K562 (cell line): ENCODE data around the gene TLR8. TPM values are rescaled to one million over a fixed set of nuclear protein-coding genes. Genes with fewer than 3 reads are reported as not detected.

ENCODE experiments used
- ARID3B ChIP-seq: fragments of 250-450 bp; sonication (Bioruptor Pico); IDR thresholded peaks from 2 replicates; pipeline ENCODE4 v1.4.0; 2020; ENCODE audit warnings: borderline replicate concordance
- ATF1 ChIP-seq, 2 experiments: fragments of 450-650 bp in 1 of 2; IDR thresholded peaks; 2 replicates each; pipeline ENCODE4 v1.6.1; 2016; ENCODE audit warnings: missing compliant biosample characterization in 1 of 2, missing genetic modification characterization in 1 of 2
- COPS2 ChIP-seq: fragments of 450-650 bp; conservative IDR thresholded peaks from 2 replicates; pipeline ENCODE4 v1.6.1; 2016; ENCODE audit warnings: mild to moderate bottlenecking, moderate library complexity
- ETV1 ChIP-seq: fragments of 450-650 bp; conservative IDR thresholded peaks from 2 replicates; pipeline ENCODE4 v1.6.1; 2016; ENCODE audit warnings: missing genetic modification characterization, control low read depth, low read depth, missing compliant biosample characterization
- GABPA ChIP-seq: fragments of 200-800 bp; sonication (Bioruptor generic); conservative IDR thresholded peaks from 2 replicates; pipeline ENCODE4 v1.6.1; 2016; ENCODE audit warnings: low read depth, missing genetic modification characterization, missing compliant biosample characterization
- KAT7 ChIP-seq: sonication (generic); formaldehyde crosslinking; IDR thresholded peaks from 2 replicates; pipeline ENCODE4 v1.8.0; 2022; ENCODE audit warnings: missing genetic modification reagents, mild to moderate bottlenecking, borderline replicate concordance
- KLF1 ChIP-seq: fragments of 450-650 bp; IDR thresholded peaks from 2 replicates; pipeline ENCODE4 v1.6.1; 2016; ENCODE audit warnings: missing genetic modification characterization, missing compliant biosample characterization
- MYC ChIP-seq, 2 experiments: fragments of 250-450 bp in 1 of 2; sonication (Bioruptor Pico) in 1 of 2; IDR thresholded peaks; 2 replicates each; pipeline versions ENCODE4 v1.5.1 to v1.6.1; 2012 to 2021; ENCODE audit warnings: low read depth in 2 of 2, borderline replicate concordance in 1 of 2, improper control_type of control experiment in 1 of 2, low read length in 1 of 2, mild to moderate bottlenecking in 1 of 2, moderate library complexity in 1 of 2
- PBX2 ChIP-seq, 2 experiments: IDR thresholded peaks in 1 of 2; conservative IDR thresholded peaks in 1 of 2; 2 replicates each; pipeline ENCODE4 v1.6.1; 2016; ENCODE audit warnings: low read depth in 2 of 2, mild to moderate bottlenecking in 1 of 2, missing compliant biosample characterization in 1 of 2, missing genetic modification characterization in 1 of 2, moderate library complexity in 1 of 2
- PHB ChIP-seq: fragments of 250-450 bp; sonication (Bioruptor Pico); IDR thresholded peaks from 2 replicates; pipeline ENCODE4 v1.5.0; 2021
- TAF1 ChIP-seq: IDR thresholded peaks from 2 replicates; pipeline ENCODE4 v1.6.1; 2011; ENCODE audit warnings: mild to moderate bottlenecking, low read length, moderate library complexity; ENCODE audit not compliant: insufficient read depth, control insufficient read depth, severe bottlenecking; ENCODE audit errors: extremely low read depth
- TBP ChIP-seq: optimal IDR thresholded peaks from 2 replicates; pipeline ENCODE3; 2011; ENCODE audit warnings: low read depth, low read length, improper control_type of control experiment
- ZBTB12 ChIP-seq: fragments of 250-450 bp; sonication (Bioruptor Pico); IDR thresholded peaks from 2 replicates; pipeline ENCODE4 v1.4.0; 2020
- ZNF133 ChIP-seq: fragments of 250-450 bp; sonication (Bioruptor Pico); IDR thresholded peaks from 2 replicates; pipeline ENCODE4 v1.4.0; 2020; ENCODE audit warnings: mild to moderate bottlenecking
- ZNF518B ChIP-seq: fragments of 250-450 bp; sonication (Bioruptor Pico); IDR thresholded peaks from 2 replicates; pipeline ENCODE4 v1.5.0; 2021; ENCODE audit warnings: mild to moderate bottlenecking, moderate library complexity
- ZNF561 ChIP-seq: fragments of 450-650 bp; formaldehyde crosslinking; conservative IDR thresholded peaks from 2 replicates; pipeline ENCODE4 v1.4.0; 2020; ENCODE audit warnings: mild to moderate bottlenecking, moderate library complexity
- polyA plus RNA-seq, 8 experiments: library from polyadenylated mRNA; depleted of rRNA in 4 of 8; stranded (reverse) in 5 of 8; unstranded in 3 of 8; fragments of >200 nt; fragmentation: Nextera tagmentation in 2 of 8; fragmentation: Illumina TruSeq in 1 of 8; extraction: Ambion mirVana in 2 of 8; extraction: Trizol in 1 of 8; gene quantifications; 2 replicates each; pipeline versions ENCODE4 v1.2.1 to v1.2.3, GENCODE V29; 2011 to 2014; ENCODE audit warnings: inconsistent platforms in 1 of 8, missing spikeins in 1 of 8
- total RNA-seq, 7 experiments: library from RNA; depleted of rRNA in 6 of 7; stranded (reverse); fragments of >200 nt in 6 of 7; fragmentation: Illumina TruSeq in 2 of 7; extraction: Trizol in 2 of 7; gene quantifications; 2 replicates each; pipeline versions ENCODE4 v1.2.1 to v1.2.3, GENCODE V29; 2011 to 2021; ENCODE audit warnings: low replicate concordance in 1 of 7

The TLR8 gene
- total and polyA plus RNA-seq, 9 of the 15 experiments (the other 6 are each of a cell fraction or from before 2014, with no cell fraction given) = not detected

GRCh38 chrX:12955882-12956703 lies 49.7 kb downstream of the TLR8 start (continued):
- TF ChIP-seq PBX2 (CRISPR knock-in tag; IDR thresholded peaks at IDR 0.05; ENCODE audit: low read depth) (no peak), PBX2 (tag; conservative IDR thresholded peaks at IDR 0.05; ENCODE audit: low read depth) (0 out of 2 replicates have a peak, but pooled peaks have one; percentile 8), COPS2 (no peak), KLF1 (tag) (peak; percentile 83), KAT7 (peak; percentile 26; the same call in 1 of the 2 replicates), ZBTB12 (CRISPR knock-in tag) (peak; percentile 27; the same call in 1 of the 2 replicates), ZNF133 (CRISPR knock-in tag) (0 out of 2 replicates have a peak, but pooled peaks have one; percentile 44), ARID3B (CRISPR knock-in tag) (peak; percentile 93; the same call in 1 of the 2 replicates), ZNF518B (CRISPR knock-in tag) (no peak), ETV1 (tag) (peak; percentile 69), ATF1 (CRISPR knock-in tag; IDR thresholded peaks at IDR 0.05) (no peak), ATF1 (tag; IDR thresholded peaks at IDR 0.05) (peak; percentile 72), PHB (CRISPR knock-in tag) (no peak), MYC (IDR thresholded peaks at IDR 0.05; ENCODE audit: low read depth, low read length) (peak; percentile 81), MYC (CRISPR knock-in tag; IDR thresholded peaks at IDR 0.05; ENCODE audit: borderline replicate concordance, low read depth) (peak; percentile 84; the same call in 1 of the 2 replicates), GABPA (tag) (0 out of 2 replicates have a peak, but pooled peaks have one; percentile 14), TBP (peak; percentile 31), ZNF561 (CRISPR knock-in tag) (peak; percentile 6; the same call in 1 of the 2 replicates), TAF1 (no peak)
